SJSA1 (cell line): Measurements from ENCODE around the gene ZBTB16. TPM values are rescaled to one million over a fixed set of nuclear protein-coding genes. Genes with fewer than 3 reads are reported as not detected.

Experiments
- DNase-seq, 2 experiments: peaks; one replicate each; pipeline ENCODE4 v3.0.0-alpha.2; 2015 to 2020; ENCODE audit warnings: low spot score in 2 of 2, low read depth in 1 of 2
- H3K27ac ChIP-seq: fragments of 250-450 bp; sonication (Bioruptor Pico); 2 replicates; pipeline ENCODE4 v1.5.1; 2020; ENCODE audit warnings: mild to moderate bottlenecking, moderate library complexity
- H3K27me3 ChIP-seq: fragments of 250-450 bp; sonication (Bioruptor Pico); replicated peaks from 2 replicates; pipeline ENCODE4 v1.5.1; 2020; ENCODE audit warnings: mild to moderate bottlenecking, moderate library complexity
- H3K36me3 ChIP-seq: fragments of 250-450 bp; sonication (Bioruptor Pico); 2 replicates; pipeline ENCODE4 v1.5.1; 2020; ENCODE audit warnings: mild to moderate bottlenecking
- H3K4me1 ChIP-seq: fragments of 250-450 bp; sonication (Bioruptor Pico); replicated peaks from 2 replicates; pipeline ENCODE4 v1.6.1; 2021; ENCODE audit warnings: mild to moderate bottlenecking
- H3K4me3 ChIP-seq: fragments of 250-450 bp; sonication (Bioruptor Pico); 2 replicates; pipeline ENCODE4 v1.5.1; 2020; ENCODE audit warnings: mild to moderate bottlenecking
- H3K9me3 ChIP-seq: fragments of 250-450 bp; sonication (Bioruptor Pico); replicated peaks from 2 replicates; pipeline ENCODE4 v1.5.1; 2020; ENCODE audit warnings: mild to moderate bottlenecking
- total RNA-seq: library from RNA; depleted of rRNA; stranded (reverse); fragments of >200 nt; shearing (Covaris generic); gene quantifications from 2 replicates; pipeline ENCODE4 v1.2.3, GENCODE V29; 2014

The ZBTB16 gene
- total RNA-seq, 1 experiment from 2014 or later: not detected

DNA sequence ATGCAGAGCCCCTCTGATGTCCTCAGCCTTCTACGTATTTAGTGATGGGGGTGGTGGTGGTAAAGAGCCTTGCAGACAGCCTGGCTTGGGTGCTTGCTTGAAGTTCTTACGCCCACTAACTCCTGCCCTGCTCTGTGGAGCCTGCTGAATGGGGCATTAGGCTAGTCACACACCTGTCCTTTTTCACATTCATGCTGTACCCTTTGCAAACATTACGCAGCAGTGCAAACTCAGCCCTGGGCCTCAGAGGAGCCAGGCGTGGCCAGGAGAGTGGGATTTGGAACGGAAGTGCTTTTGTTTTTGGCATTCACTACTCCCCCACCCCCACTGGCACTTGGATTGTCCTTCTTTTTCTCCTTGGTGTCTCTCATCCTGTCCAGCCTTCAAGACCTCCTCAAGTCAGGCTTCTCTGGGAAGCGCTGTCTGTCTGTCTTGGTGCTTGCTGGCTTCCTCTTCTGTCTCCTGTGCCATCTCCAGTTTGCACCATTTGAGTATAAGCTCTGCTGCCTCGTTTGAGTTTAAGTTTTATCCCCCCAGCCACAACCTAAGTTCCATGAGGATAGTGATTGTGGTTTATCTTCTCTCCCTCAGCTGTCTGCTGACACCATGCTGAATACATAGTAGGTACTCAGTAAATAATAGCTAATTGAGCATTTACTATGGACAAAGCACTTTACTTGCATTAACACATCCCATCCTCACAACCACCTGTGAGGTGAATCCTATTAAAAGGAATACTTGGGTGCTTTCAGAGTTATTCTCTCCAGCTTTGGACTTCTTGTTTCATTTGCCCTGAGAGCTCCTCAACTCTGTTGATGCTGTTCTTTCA is 26.7 kb downstream of the ZBTB16 start:
- no peaks in the 10 kb centered on the region for H3K4me1 ChIP-seq
- no peak for DNase-seq
- no peak overlapping the region for H3K4me3 ChIP-seq
- H3K27me3 ChIP-seq: 0 out of 2 replicates have a peak, but pooled peaks cover 5% of the 10 kb centered on the region
- no peaks in the 10 kb centered on the region for H3K9me3 ChIP-seq
- no peak overlapping the region for H3K27ac ChIP-seq
- no peaks in the 10 kb centered on the region for H3K36me3 ChIP-seq

DNA sequence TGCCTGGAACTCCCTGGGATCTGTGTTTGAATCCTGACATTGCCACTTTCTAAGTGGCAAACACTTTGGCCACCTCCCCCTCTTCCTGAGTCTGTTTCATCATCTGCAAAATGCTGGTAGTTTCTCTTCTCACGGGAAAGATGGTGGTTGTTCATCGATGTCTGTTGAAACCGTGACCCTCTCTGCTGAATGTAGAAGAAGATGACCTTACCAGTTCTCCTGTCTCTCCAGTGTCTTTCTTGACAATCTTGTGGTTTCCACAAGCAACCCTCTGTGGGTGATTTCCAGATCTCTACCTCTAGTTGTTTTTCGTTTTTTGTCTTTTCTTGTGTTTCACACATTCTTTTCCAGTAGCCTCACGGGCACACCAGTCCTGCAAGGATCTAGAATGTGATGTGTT is 27.5 kb downstream of the ZBTB16 start:
- Histone ChIP-seq H3K4me3 (no peak overlapping the region), H3K4me1 (no peaks in the 10 kb centered on the region), H3K9me3 (no peaks in the 10 kb centered on the region), H3K27ac (no peak overlapping the region), H3K36me3 (no peaks in the 10 kb centered on the region), H3K27me3 (0 out of 2 replicates have a peak, but pooled peaks cover 5% of the 10 kb centered on the region)
- DNase-seq: no peak

DNA sequence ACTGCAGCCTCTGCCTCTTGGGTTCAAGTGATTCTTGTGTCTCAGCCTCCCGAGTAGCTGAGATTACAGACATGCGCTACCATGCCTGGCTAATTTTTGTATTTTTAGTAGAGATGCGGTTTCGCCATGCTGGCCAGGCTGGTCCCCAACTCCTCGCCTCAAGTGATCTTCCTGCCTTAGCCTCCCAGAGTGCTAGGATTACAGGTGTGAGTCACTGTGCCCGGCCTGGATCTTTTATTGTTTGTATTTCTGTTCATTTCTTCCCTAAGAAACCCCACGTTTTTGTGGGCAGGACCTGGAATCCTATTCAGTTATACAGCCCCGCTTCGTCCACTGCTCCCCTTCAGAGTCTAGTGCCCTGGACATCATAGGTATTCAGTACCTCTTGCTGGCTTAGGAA is 28.7 kb downstream of the ZBTB16 start:
- Histone ChIP-seq H3K27ac (no peak overlapping the region), H3K27me3 (0 out of 2 replicates have a peak, but pooled peaks cover under 1% of the 10 kb centered on the region), H3K36me3 (no peaks in the 10 kb centered on the region), H3K4me1 (no peaks in the 10 kb centered on the region), H3K9me3 (no peaks in the 10 kb centered on the region), H3K4me3 (no peak overlapping the region)
- no peak for DNase-seq

DNA sequence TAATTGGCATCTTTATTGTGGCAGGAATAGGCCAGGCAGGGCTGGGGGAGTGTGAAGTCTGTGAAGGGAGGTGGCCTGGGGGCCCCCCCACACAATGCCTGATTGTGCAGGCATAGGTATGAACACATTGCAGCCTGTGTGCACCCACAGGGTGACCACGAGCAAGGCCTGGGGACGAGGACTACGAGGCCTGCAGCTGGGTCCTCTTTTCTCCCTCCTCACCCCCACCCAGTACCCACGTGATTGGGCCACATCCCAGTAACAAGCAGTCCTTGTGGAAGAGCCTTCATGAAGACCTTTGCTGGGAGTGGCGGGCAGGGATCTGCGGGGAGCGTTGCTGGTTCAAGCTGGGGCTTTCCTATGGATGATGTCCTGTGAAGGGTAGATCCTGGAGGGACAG is 29.3 kb downstream of the ZBTB16 start:
- Histone ChIP-seq H3K9me3 (no peaks in the 10 kb centered on the region), H3K27me3 (no peaks in the 10 kb centered on the region), H3K36me3 (no peaks in the 10 kb centered on the region), H3K4me1 (no peaks in the 10 kb centered on the region), H3K27ac (no peak overlapping the region), H3K4me3 (no peak overlapping the region)
- no peak for DNase-seq

GRCh38 chr11:114089748-114090147 is 30.2 kb downstream of the ZBTB16 start:
- Histone ChIP-seq H3K27me3 (no peaks in the 10 kb centered on the region), H3K36me3 (no peaks in the 10 kb centered on the region)

DNA sequence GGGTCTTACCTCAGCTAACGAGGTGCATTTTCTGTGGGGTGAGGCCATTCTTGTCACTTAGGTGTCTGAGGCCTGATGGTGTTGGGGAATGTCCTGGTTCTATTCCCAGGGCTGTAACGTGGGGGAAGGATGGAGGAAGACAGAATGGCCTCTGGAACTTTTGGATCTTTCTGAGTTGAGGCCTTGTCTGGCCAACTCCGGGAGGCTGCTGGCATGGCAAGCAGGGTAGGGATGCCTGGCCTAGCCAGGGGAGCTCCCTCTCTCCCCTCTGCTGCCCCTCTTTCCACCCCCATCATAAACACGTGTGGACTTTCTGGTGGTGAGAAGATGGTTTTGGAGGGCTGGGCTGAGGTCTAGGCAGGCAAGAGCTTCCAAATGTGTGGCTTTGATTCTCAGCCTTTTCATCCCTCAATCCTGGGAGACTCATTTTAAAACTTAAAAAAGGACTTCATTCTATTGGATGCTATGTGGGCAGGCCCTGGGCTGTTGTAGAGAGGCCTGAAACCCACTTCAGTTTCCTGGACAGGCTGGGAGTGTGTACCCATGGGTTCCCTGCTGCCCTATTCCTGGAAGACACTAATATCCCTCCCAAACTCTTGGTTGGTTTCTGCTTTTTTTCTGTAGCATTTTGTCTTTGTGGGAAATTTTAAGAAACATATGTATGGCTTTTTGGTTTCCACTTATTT is 30.9 kb downstream of the ZBTB16 start:
- H3K4me3 ChIP-seq: no peak overlapping the region
- no peaks in the 10 kb centered on the region for H3K36me3 ChIP-seq
- no peaks in the 10 kb centered on the region for H3K9me3 ChIP-seq
- H3K4me1 ChIP-seq: no peaks in the 10 kb centered on the region
- no peaks in the 10 kb centered on the region for H3K27me3 ChIP-seq
- no peak for DNase-seq
- no peak overlapping the region for H3K27ac ChIP-seq

More at GRCh38 chr11:114089748-114090147, 30.2 kb downstream of the ZBTB16 start:
- H3K4me1 ChIP-seq: no peaks in the 10 kb centered on the region
- no peaks in the 10 kb centered on the region for H3K9me3 ChIP-seq
- H3K27ac ChIP-seq: no peak overlapping the region
- no peak overlapping the region for H3K4me3 ChIP-seq
- DNase-seq: no peak

GRCh38 chr11:114090976-114091375 is 31.5 kb downstream of the ZBTB16 start:
- no peaks in the 10 kb centered on the region for H3K27me3 ChIP-seq
- no peaks in the 10 kb centered on the region for H3K9me3 ChIP-seq
- H3K27ac ChIP-seq: no peak overlapping the region
- no peaks in the 10 kb centered on the region for H3K36me3 ChIP-seq
- H3K4me1 ChIP-seq: no peaks in the 10 kb centered on the region
- DNase-seq: no peak
- no peak overlapping the region for H3K4me3 ChIP-seq

DNA sequence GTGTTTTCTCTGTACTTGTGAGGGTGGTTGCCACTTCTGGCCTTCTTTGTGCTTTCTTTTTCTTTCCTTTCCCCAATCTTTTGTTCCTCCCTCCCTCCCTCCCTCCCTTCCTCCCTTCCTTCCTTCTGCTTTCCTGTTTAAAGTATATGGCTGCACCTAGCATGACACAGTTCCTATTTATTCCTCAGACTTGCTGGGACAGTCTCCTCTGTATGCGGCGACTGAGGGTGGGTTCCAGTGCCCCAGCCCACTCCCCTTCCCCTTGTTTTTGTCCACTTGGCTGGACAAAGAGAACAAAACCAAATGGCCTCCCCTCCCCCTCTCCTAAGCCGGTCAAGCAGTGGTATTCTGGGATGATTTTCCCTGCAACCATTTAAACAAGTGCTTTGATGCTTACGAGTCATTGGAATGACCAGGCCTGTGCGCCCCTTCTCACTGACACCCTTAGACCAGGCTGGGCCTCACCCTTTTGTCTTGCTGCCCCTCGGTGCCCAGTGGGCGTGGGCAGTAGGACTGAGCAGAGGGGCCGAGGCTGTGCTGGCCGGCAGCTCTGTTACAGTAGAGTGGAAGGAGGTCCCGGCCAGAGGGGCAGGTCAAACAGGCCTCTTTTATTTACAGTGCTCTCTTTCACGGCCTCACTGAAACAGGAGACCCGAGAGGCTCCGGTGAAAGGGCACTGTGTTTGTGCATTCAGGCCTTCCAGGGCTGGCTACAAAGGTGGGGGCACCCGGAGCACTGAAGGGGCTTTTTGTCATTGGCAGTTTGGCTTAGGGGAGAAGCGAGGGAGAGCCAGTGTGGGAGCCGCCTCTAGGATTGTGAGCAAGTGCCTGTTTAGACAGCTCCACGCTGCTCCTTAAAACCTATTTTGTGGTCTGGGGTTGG is 32.2 kb downstream of the ZBTB16 start:
- no peaks in the 10 kb centered on the region for H3K27me3 ChIP-seq
- H3K4me3 ChIP-seq: no peak overlapping the region
- H3K27ac ChIP-seq: no peak overlapping the region
- H3K4me1 ChIP-seq: no peaks in the 10 kb centered on the region
- no peak for DNase-seq
- no peaks in the 10 kb centered on the region for H3K9me3 ChIP-seq
- no peaks in the 10 kb centered on the region for H3K36me3 ChIP-seq

GRCh38 chr11:114092478-114092877 is 33.0 kb downstream of the ZBTB16 start:
- Histone ChIP-seq H3K27ac (no peak overlapping the region), H3K27me3 (no peaks in the 10 kb centered on the region), H3K9me3 (no peaks in the 10 kb centered on the region), H3K4me3 (no peak overlapping the region), H3K36me3 (no peaks in the 10 kb centered on the region), H3K4me1 (no peaks in the 10 kb centered on the region)
- no peak for DNase-seq

DNA sequence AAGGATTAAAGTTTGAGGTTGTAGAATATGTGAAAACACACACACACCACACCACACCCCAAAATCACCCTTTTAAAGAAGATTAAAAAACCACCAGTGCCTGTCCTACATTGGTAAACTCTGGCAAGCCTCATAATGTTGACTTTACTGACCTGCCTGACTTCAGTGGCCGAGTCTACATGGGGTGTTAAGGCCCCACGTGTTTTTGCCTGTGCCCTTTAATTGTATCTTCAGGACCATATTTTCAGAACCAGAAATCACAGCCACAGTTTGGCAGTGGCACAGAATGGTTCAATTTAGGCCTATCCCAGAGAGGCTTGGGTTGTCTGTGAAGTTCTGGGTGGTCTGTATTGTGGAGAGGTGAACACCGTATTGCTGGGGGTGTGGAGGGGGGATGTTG is 33.4 kb downstream of the ZBTB16 start:
- no peaks in the 10 kb centered on the region for H3K36me3 ChIP-seq
- H3K27ac ChIP-seq: no peak overlapping the region
- DNase-seq: no peak
- H3K27me3 ChIP-seq: no peaks in the 10 kb centered on the region
- no peaks in the 10 kb centered on the region for H3K4me1 ChIP-seq
- no peak overlapping the region for H3K4me3 ChIP-seq
- H3K9me3 ChIP-seq: no peaks in the 10 kb centered on the region

- H3K27ac ChIP-seq: no peak overlapping the region
- no peaks in the 10 kb centered on the region for H3K36me3 ChIP-seq
- no peak overlapping the region for H3K4me3 ChIP-seq
Measured at GRCh38 chr11:114094516-114094915, 35.0 kb downstream of the ZBTB16 start.

DNA sequence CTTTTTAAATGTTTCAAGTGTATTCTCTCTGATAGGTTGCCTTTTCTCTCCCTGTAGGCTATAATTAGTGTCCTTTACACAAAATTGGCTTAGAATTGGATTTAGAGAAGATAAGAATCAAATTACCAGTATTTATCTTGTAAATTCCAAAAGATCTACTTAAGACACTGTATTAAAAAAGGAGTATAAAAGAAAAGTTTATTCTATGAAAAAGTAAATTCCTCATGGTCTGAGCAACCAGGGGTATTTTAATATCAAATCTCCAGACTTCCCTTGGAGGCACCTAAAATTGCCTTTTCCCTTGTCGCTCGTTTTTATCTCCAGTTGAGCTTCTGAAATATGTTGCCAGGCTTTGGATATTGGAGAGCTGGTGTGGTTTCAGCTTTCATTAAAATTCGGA is 36.4 kb downstream of the ZBTB16 start:
- no peaks in the 10 kb centered on the region for H3K4me1 ChIP-seq

More at GRCh38 chr11:114094516-114094915, 35.0 kb downstream of the ZBTB16 start:
- Histone ChIP-seq H3K27me3 (no peaks in the 10 kb centered on the region), H3K4me1 (no peaks in the 10 kb centered on the region), H3K9me3 (no peaks in the 10 kb centered on the region)
- no peak for DNase-seq

GRCh38 chr11:114097832-114098231 is 38.3 kb downstream of the ZBTB16 start:
- no peaks in the 10 kb centered on the region for H3K36me3 ChIP-seq
- H3K4me3 ChIP-seq: no peak overlapping the region
- H3K4me1 ChIP-seq: no peaks in the 10 kb centered on the region
- H3K9me3 ChIP-seq: no peaks in the 10 kb centered on the region
- DNase-seq: no peak
- H3K27me3 ChIP-seq: no peaks in the 10 kb centered on the region
- H3K27ac ChIP-seq: no peak overlapping the region

More for the DNA sequence above, 36.4 kb downstream of the ZBTB16 start:
- Histone ChIP-seq H3K36me3 (no peaks in the 10 kb centered on the region), H3K4me3 (no peak overlapping the region), H3K9me3 (no peaks in the 10 kb centered on the region), H3K27me3 (no peaks in the 10 kb centered on the region), H3K27ac (no peak overlapping the region)
- no peak for DNase-seq
